Fibroblast of skin of right quadriceps (primary cell): ENCODE results near the gene TIMM13.

Source experiments
- DNase-seq: peaks from one replicate; pipeline ENCODE4 v3.0.0-alpha.2; 2013

Gene TIMM13

DNA sequence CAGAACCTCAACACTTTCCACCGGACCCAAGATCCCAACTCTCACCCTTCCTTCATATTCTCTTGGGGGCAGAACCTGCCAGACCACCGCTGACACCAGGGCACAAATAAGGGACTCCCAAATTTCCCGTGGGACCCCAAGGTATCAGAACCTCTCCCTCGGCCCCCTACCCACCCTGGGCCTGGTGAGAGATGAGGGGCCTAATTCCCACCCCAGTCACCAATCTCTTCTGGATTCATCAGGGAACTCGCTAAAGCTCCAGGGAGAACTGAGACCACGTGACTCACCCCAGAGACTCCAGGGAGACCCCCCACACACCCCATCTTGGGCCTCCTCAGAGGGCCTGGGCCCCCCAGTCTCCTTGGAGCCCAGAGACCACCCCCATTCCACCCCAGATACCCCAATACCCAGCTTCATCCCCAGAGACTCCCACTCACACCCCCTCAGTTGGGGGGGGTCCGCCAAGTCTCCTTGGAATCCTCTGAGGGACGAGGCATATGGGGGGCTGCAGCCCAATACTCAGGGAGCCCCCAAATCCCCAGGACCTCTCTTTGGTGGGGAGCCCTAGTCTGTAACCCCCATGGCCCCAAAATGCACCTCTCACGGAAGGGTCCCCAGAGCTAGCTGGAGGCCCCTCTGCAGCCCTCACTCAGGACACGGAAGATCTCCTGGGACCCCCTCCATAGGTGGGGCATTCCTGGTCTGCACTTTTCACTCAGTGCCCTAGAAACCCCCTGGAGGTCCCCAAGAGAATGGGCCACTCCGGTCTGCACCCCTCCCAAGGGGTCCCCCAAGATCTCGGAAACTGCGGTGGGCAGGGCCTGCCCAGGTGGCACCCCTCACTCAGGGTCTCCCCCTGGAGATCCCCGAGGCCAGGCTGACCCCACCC, 27.8 kb upstream of the TIMM13 start:
- no peak for DNase-seq

DNA sequence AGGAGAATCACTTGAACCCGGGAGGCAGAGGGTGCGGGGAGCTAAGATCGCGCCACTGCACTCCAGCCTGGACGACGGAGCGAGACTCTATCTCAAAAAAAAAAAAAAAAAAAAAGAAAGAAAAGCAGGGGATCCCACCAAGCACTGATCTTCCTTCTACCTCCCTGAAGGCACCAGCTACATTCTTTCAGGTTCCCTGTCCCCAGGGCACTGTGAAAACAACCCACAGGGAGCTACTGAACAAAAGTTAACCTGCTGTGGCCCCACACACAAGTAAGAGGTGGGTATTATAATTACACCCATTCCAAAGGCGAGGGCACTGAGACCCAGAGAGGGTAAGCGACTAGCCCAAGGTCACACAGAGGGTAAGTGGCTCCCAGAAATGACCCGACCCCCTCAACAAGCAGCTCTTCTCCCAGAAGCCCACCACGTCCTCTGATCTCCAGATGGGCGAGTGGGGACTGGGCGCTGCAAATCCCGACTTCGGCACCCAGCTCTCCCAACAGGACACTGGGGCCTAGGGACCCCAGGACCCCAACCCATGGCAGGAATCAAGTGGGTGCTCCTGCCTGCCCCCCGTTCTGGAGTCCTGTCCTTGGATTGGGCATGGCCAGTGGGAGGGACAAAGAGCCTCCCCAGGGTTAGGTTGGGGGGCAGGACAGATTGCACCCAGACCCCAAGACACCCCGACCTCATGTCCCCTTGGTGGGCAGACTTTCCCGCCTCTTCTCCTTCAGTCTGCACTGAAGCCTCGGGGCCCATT, 27.0 kb upstream of the TIMM13 start:
- DNase-seq = no peak

DNA sequence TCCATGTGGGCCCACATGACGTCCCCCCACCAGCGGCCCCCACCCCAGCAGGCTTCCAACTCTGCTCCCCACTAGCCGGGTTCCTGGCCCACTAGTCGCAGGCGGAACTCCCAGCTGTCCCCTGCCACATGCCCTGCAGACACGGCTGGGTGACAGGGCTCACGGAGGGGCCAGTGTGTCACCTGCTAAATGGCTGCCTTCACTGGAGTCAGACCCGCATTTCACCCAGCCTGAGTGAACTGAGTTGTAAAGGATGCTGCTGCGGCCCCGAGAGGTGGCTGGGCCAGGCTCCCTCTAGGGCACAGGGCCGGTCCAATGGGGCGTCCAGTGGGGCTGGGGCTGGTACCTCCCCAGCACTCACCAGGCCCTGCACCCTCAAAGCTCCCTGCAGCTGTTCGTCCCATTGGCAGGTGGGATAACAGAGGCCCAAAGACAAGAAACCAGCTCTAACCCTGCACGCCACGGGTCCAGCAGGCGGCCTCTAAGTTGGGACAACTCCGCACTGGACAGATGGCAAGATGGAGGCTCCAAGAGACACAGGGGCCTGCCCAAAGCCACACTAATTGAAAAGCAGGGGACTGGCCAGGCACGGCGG, 26.1 kb upstream of the TIMM13 start:
- DNase-seq = no peak

DNA sequence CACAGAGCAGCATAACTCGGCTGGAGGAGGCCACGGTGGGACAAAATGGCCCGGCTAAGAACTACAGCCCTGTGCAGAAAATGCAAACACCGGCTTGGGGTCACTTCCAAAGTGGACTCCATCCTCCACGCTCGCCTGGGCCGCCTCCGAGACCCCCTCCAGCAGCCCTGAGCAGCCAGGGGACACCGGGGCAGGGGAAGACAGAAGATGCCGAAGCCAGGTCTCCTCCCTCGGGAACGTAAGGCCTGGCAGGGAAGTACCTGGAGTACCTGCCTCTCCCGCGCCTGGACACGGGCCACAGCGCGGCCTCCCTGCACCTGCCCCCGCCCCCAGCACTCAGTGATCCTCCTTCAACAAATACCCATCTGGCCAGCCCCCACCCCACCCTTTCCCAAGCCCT, 24.4 kb upstream of the TIMM13 start:
- DNase-seq = no peak

DNA sequence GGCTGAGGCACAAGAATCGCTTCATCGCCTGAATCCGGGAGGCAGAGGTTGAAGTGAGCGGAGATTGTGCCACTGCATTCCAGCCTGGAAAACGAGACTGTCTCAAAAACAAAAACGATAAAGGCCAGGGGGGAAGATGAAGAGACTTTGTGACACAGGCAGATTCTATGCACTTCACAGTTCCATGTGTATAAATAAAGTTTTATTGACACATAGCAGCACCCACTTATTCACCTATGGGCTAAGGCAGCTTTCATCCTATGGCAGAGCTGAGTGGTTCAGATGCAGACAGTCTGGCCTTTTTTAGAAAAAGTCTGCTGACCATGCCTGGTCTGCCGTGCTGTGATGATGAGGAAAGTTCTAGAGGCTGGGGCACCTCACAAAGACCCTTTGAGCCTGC, 23.8 kb upstream of the TIMM13 start:
- DNase-seq = no peak

DNA sequence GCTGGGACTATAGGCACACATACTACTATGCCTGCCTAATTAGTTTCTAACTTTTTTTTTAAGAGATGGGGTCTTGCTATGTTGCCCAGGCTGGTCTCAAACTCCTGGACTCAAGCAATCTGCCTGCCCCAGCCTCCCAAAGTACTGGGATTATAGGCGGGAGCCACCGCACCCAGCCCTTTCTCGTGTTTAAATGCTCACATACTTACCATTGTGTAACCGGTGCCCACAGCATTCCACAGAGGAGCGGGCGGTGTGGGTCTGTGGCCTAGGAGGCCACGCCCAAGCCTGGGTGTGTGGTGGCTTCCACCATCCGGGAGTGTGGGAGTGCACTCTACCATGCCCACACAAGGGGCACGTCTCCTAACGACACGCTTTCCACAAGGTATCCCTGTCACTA, 21.6 kb upstream of the TIMM13 start:
- no peak for DNase-seq

DNA sequence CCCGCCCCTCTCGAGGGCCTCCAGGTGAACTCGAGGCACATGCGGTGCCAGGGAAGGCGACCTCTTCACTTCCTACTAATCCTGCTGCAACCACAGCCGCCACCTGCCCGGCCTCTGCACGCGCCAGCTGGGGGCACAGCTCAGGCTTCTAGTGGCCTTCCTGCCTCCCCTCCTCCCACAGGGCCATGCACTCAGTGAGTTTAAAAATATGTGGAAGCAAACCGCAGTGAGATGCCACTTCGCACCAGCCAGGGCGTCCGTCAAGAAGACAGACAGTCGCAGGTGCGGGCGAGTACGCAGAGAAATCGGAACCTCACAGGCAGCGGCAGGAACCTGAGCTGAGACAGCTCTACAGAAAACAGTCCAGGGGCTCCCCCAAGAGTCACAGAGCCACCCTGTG, 19.0 kb upstream of the TIMM13 start:
- DNase-seq = no peak

DNA sequence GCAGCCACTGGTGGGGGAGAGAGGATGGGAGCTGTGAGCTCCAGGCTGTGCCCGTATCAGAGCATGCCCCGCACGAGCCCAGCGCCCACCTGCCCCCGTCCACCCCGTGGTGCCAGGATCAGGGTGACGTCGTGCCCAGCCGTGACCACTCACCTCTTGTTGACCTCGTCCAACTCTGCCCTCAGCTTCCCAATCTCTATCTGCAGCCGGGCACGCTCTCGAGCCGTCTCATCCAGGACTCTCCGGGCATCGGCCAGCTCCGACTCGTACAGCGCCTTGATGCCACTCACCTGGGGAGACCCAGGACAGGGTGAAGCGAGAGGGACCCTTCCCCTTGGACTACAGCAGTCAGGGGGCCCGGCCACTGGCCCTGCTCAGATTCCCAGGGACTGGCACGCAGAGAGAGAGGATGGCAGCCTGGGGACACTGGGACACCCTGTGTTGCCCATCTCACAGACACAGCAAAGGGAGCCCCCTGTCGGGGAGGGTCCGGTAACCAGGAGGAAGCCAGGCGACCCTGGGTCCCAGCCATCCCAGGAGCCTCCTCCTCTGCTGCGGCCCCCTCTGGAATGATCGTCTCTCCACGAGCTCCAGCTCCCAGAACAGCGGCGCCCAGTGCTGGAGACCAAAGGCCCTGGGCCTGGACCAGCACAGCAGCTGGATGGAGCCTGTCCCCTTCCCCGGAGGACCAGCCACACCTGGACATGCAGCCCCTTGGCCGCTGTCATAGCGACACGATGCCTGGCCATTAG, 17.0 kb upstream of the TIMM13 start:
- no peak for DNase-seq

DNA sequence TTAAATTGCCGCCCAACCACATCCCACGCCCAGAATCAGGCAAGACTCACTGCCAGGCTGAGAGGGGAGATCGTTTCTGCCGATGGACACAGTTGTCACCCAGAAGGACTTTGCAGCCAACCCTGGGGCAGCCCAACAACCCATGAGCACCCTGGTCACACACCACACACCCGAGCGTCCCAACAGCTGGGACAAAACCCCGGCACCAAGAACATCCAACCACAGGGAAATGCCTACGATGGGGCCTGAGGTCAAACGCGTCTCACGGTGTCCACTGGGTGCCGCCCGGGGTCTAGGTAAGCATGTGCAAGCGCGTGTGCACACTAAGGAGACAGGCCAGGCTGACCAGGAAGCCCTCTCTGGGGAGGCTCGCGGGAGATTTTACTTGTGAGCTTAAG, 16.4 kb upstream of the TIMM13 start:
- no peak for DNase-seq

DNA sequence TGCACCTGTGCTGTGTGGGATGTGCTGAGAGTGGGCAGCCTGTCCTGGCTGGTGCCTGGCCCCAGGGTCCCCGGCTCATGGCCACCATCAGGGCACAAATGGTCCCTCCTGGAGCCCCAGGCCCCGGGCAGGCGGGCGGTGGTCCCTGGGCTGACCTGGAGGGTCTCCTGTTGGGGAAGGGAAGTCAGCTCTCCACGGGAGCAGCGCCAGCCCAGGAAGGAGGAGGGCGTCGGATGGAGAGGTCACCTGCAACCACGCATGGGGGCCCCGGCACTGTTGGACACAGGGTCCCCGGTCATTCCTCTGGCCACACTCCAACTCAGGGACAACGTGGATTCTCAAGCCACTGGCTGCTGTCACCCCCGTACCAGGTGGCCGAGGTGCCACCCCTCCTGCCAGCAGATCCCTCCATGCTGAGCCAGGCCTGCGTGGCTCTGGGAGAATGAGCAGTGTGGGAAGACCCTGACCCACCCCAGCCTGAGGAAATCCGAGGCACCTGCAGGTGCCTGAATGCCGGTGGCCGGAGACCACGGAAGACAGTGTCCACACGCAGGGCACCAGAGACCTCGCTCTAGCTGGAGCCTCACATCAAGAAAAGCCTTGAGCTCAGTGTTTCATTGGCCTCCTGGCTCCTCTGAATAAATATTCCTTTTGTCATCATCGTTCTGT, 15.9 kb upstream of the TIMM13 start:
- DNase-seq = no peak

DNA sequence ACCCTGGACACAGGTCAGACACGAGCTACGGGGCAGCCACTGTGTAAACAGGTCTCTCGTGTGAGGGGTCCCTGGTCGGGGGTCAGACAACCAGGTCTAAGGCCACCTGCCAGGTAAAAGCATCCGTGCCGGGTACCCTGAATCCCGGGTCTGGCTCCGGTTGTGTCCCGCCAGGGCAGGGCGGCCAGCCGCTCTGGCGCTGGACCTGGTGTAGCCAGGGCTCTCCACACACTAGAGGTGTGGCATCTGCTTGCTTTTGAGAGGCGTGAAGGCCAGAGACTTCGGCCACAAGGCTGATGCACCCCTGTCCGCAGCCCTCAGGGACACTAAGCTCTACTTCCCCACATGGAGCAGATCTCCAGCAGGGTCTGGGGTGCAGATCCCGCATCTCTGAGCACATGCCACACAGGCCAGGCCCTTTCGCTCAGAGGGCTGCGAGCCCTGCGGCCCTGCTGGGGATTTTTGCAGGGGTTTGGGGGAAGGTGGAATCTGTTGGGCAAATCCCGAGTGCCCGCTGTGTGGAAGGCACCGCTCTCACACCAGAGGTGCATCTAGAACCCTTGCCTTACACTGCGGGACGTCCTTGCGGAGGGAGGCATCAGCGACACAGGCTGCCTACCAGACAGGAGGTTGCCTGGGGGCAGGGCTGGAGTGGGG, 13.8 kb upstream of the TIMM13 start:
- DNase-seq = no peak

DNA sequence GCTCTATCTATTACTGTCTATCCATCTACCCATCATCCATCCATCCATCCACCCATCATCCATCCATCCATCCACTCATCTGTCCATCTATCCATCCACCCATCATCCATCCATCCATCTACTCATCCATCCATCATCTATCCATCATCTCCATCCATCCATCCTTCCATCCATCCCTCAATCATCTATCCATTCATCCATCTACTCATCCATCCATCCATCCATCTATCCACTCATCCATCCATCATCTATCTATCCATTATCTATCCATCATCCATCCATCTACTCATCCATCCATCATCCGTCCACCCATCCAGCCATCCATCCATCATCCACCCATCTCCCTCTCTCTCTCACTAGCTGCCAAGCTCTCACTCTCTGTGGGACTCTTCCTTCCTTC, 13.1 kb upstream of the TIMM13 start:
- no peak for DNase-seq

DNA sequence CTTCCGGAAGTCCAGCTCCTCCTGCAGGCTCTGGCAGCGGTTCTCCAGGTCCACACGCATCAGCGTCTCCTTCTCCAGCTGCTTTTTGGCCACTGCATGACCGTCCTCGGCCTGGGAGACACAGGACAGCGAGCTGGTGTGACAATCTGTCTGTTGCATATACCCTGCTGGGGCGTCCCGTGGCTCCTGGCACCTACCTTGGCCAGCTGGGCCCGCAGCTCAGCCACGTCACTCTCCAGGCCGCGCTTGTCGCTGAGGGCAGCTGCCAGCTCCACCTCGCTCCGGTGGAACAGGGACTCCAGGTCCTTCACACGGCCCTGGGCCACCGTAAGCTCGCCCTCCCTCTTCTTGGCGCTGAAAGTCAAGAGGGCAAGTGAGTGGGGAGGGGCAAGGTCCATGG, 10.8 kb upstream of the TIMM13 start:
- no peak for DNase-seq

DNA sequence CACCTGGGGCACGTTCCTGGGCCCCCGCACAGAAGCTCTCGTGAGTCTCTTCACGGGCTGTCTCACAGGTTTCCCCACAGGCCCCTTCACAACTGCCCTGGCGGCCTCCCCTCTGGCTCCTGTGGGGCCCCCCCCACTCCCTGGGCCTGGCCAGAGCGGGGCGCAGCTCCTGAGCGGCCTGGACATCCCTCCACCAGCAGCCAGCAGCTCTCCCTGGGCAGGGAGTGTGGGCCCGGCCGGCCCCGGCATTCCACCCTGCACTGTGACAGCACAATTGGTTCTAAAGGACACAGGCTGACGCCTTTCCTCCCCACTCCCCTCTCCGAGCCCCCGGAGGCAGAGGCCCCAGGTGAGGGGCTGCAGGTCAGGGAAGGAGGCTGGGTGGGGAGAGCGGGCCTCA, 9.5 kb upstream of the TIMM13 start:
- no peak for DNase-seq

DNA sequence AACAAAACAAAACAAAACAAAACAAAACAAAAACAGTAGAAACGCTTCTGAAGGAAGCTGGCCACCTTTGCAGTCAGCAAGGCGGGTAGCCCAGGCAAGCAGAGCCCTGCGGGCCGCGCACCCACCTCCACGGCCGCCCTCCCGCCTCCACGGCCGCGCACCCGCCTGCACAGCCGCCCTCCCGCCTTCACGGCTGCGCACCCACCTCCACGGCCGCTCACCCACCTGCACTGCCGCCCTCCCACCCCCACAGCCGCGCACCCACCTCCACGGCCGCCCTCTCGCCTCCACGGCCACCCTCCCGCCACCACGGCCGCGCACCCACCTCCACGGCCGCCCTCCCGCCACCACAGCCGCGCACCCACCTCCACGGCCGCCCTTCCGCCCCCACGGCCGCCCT, 9.0 kb upstream of the TIMM13 start:
- DNase-seq = no peak

DNA sequence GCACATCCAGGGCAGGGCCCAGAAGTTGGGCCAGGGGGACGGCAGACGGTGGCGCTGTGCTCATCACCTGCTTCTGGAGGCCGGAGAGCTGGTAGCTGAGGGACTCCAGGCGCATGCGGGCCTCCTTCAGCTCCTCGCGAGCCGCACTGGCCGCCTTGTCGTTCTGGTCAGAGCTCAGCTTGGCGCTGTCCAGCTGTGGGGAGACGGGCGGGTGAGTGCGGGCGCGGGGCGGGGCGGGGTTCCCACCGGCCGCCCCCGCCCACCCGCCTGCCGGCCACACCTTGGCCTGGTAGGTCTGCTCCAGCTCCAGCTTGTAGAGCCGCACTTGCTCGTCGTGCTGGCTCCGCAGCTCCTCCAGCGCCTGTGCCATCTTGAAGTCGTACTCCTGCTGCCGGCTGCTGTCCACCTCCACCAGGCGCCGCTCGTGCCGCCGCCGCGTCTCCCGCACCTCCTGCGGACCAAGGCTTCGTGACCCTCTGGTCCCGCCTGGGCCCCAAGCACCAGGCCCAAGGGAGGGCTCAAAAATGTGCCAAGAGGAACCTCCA, 7.4 kb upstream of the TIMM13 start:
- DNase-seq = no peak

DNA sequence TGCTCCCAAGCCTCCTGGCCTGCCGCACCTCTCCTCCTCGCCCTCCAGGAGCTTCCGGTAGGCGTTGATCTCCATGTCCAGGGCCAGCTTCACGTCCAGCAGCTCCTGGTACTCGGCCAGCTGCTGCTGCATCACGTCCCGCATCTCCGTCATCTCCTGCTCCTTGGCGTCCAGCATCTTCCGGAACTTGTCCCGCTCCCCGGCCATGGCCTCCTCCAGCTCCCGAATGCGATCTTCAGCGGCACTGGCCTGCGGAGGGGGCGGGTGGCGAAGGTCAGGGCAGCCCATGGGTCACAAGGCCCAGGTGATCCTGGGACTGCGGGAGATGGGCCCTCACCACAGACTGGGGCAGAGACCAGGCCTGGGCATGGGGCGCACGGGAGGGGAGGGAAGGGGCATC, 6.9 kb upstream of the TIMM13 start:
- no peak for DNase-seq

DNA sequence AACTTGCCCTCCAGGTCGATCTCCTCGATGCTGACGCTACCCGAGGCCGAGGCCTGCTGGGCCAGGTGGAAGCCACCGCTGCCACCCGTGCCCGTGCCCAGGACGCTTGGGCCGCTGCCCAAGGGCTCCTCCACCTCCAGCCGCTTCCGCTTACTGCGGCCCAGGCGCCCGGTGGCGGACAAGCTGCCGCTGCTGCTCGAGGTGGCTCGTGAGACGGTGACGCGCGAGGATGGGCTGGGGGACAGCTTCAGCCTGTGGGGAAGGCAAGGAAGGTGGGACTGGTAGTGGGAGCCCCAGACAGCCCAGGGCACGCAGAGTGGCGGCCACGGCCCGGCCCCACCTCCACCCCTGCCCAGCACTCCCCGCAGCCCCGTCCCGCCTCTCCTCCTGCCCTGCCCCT, 6.5 kb upstream of the TIMM13 start:
- DNase-seq = no peak

DNA sequence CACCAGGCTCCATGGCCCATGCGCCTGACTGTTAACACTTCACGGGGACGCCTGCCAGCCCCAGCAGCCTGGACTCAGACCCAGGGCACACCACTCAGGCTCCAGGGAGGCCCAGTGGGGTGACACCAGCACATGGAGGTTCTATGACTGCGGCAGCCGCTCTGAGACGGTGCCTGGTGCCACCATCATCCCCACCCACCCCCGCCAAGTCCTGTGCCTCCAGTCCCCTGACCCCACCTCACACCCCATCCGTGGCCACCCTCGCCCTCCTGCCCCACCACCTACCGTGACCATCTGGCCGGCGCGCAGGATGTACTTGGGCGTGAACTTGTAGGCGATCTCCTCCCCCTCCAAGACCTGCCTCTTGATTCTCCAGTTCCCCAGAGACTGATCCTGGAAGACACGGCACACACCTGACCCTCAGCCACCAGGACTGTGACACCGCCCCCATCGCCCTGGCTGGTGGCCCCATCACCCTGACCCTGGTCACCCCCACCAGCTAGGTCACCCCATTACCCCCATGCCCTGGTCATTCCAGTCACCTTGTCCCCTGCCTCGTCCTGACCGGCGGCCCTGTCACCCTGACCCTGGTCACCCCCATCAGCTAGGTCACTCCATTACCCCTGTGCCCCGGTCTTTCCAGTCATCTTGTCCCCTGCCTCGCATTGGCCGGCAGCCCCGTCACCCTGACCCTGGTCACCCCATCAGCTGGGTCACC, 4.9 kb upstream of the TIMM13 start:
- no peak for DNase-seq

DNA sequence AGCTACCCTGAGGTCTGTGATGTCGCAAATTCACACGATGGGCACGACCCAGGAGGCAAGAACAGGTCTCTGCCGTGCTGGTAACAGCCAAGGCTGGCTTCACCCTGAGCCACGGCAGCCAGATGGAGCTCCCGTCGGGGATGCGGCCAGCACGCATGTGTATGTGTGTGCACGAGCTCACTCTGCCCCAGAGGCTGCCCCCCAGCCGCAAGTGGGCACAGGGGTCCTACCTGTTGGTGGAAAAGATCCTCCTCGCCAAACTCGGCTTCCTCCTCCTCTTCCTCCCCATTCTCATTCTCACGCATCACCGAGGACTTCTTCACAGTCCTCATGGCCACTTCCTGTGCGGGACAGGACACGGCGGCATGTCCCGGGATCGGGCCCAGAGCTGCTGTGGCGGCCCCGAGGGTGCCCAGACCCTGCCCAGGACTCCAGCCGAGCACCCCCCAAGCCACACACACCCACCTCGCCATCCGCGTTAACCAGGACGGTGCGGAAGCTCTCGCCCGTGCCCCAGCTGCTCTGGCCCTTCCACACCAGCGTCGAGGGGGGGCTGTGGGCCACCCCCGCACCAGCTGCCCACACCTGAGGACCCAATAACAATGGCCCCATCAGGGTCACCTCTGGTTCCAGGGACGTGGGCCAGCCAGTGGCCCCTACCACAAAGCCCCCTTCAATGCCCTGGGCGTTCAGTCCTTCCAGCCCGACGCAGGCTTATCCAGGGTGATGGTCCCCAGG, 4.1 kb upstream of the TIMM13 start:
- no peak for DNase-seq
